HCT116 (cell line): ENCODE results near the gene FAR1. TPM values are rescaled to one million over a fixed set of nuclear protein-coding genes. Genes with fewer than 3 reads are reported as not detected.

Experiments
- ATAC-seq: fragments of 200-7000 bp; cut with Tn5 transposase; 2 replicates; pipeline ENCODE4 v1.9.1; 2020; ENCODE audit warnings: mild to moderate bottlenecking, moderate library complexity
- BruUV-seq: library from RNA; stranded (reverse); fragments of 400-500 nt; replicated peaks from 2 replicates; lab custom pipeline; 2021; lab: Mats Ljungman, UMichigan
- CTCF ChIA-PET: fragments of 300-600 bp; sonication (Branson Sonifier 250); formaldehyde crosslinking; loops from one replicate; lab custom pipeline; 2021; ENCODE audit warnings: antibody characterized with exemption; lab: Charles Lee
- POLR2A ChIA-PET: fragments of 300-600, 350-600 bp; sonication (Branson Sonifier 250); formaldehyde crosslinking; loops from one replicate; lab custom pipeline; 2021; ENCODE audit warnings: antibody characterized with exemption; lab: Charles Lee
- RAD21 ChIA-PET, 2 experiments: fragments of 300-600 bp; sonication (Branson Sonifier 250); formaldehyde crosslinking; loops; one replicate each; lab custom pipeline; 2023; ENCODE audit warnings: low total read pairs in 2 of 2; ENCODE audit not compliant: uncharacterized antibody in 2 of 2, unreplicated experiment in 2 of 2, low non-redundant PET in 1 of 2; lab: Charles Lee
- DNase-seq: peaks from one replicate; pipeline ENCODE4 v3.0.0-alpha.2; 2010; ENCODE audit warnings: low read depth, low spot score
- H2AFZ ChIP-seq: fragments of 200-600 bp; shearing (Covaris generic), sonication (generic); 2 replicates; pipeline ENCODE4 v1.6.1; 2017; ENCODE audit warnings: low read depth, mixed run types, mixed read lengths, antibody characterized with exemption, low read length; ENCODE audit not compliant: poor library complexity, severe bottlenecking
- H3K27ac ChIP-seq: 2 replicates; pipeline ENCODE4 v1.5.1; 2012; ENCODE audit warnings: low read depth, low read length
- H3K27me3 ChIP-seq: fragments of 200-600 bp; sonication (generic); 2 replicates; pipeline ENCODE4 v1.6.1; 2016; ENCODE audit warnings: mixed run types, low read length, mixed read lengths; ENCODE audit not compliant: insufficient read depth
- H3K36me3 ChIP-seq, 2 experiments: fragments of 200-500 bp in 1 of 2; fragments of 200-600 bp in 1 of 2; sonication (Bioruptor generic) in 1 of 2; sonication (generic) in 1 of 2; 2 replicates each; pipeline versions ENCODE4 v1.5.1 to v1.6.1; 2014 to 2016; ENCODE audit warnings: low read length in 2 of 2, inconsistent platforms in 1 of 2, mixed read lengths in 1 of 2, mixed run types in 1 of 2; ENCODE audit not compliant: insufficient read depth in 2 of 2, control insufficient read depth in 1 of 2
- H3K4me1 ChIP-seq, 2 experiments: fragments of 200-600 bp in 1 of 2; sonication (generic) in 1 of 2; 2 replicates each; pipeline versions ENCODE4 v1.5.1 to v1.6.1; 2012 to 2017; ENCODE audit warnings: low read length in 2 of 2, inconsistent platforms in 1 of 2, mild to moderate bottlenecking in 1 of 2, mixed read lengths in 1 of 2, mixed run types in 1 of 2, moderate library complexity in 1 of 2; ENCODE audit not compliant: insufficient read depth in 2 of 2, control insufficient read depth in 1 of 2
- H3K4me2 ChIP-seq: fragments of 200-600 bp; sonication (generic); 2 replicates; pipeline ENCODE4 v1.6.1; 2017; ENCODE audit warnings: mixed run types, low read length, mixed read lengths
- H3K4me3 ChIP-seq, 2 experiments: fragments of 200-600 bp in 1 of 2; sonication (generic) in 1 of 2; replicated peaks in 1 of 2; 2 replicates each; pipeline ENCODE4 v1.5.1; 2011 to 2016; ENCODE audit warnings: low read length in 2 of 2, control low read depth in 1 of 2, low read depth in 1 of 2, mild to moderate bottlenecking in 1 of 2, mixed read lengths in 1 of 2, mixed run types in 1 of 2
- H3K79me2 ChIP-seq: fragments of 200-600 bp; sonication (generic); 2 replicates; pipeline ENCODE4 v1.6.1; 2017; ENCODE audit warnings: mild to moderate bottlenecking, mixed run types, low read length, moderate library complexity, mixed read lengths; ENCODE audit not compliant: insufficient read depth
- H3K9ac ChIP-seq: fragments of 200-600 bp; sonication (generic); 2 replicates; pipeline ENCODE4 v1.6.1; 2016; ENCODE audit warnings: low read length, mixed read lengths
- H3K9me2 ChIP-seq: fragments of 200-600 bp; sonication (generic), shearing (Covaris generic); 2 replicates; pipeline ENCODE4 v1.6.1; 2017; ENCODE audit warnings: mixed run types, mild to moderate bottlenecking, moderate library complexity; ENCODE audit not compliant: insufficient read depth
- H3K9me3 ChIP-seq, 2 experiments: fragments of 200-500 bp in 1 of 2; fragments of 200-600 bp in 1 of 2; sonication (Bioruptor generic) in 1 of 2; sonication (generic) in 1 of 2; 2 replicates each; pipeline ENCODE4 v1.6.1; 2014 to 2017; ENCODE audit warnings: low read length in 2 of 2, mixed read lengths in 2 of 2, inconsistent platforms in 1 of 2, low read depth in 1 of 2, mild to moderate bottlenecking in 1 of 2, mixed run types in 1 of 2, moderate library complexity in 1 of 2; ENCODE audit not compliant: control insufficient read depth in 1 of 2, insufficient read depth in 1 of 2
- H4K20me1 ChIP-seq: fragments of 200-600 bp; sonication (generic), shearing (Covaris generic); 2 replicates; pipeline ENCODE4 v1.6.1; 2017; ENCODE audit warnings: mixed run types, mild to moderate bottlenecking, moderate library complexity; ENCODE audit not compliant: insufficient read depth
- ATF3 ChIP-seq: IDR thresholded peaks from 2 replicates; pipeline ENCODE4 v1.6.1; 2012
- CTCF ChIP-seq, 3 experiments: fragments of 200-600 bp in 1 of 3; sonication (generic) in 1 of 3; IDR thresholded peaks in 2 of 3; conservative IDR thresholded peaks in 1 of 3; 2 replicates each; pipeline ENCODE4 v1.5.1; 2012 to 2017; ENCODE audit warnings: low read depth in 2 of 3, low read length in 2 of 3, antibody characterized with exemption in 1 of 3, borderline replicate concordance in 1 of 3, control low read depth in 1 of 3, mild to moderate bottlenecking in 1 of 3, mixed read lengths in 1 of 3, mixed run types in 1 of 3, moderate library complexity in 1 of 3; ENCODE audit not compliant: insufficient read depth in 1 of 3
- ELF1 ChIP-seq: IDR thresholded peaks from 2 replicates; pipeline ENCODE4 v1.6.1; 2012; ENCODE audit warnings: low read depth, borderline replicate concordance
- EZH2 ChIP-seq: fragments of 200-600 bp; sonication (generic); IDR thresholded peaks from 2 replicates; pipeline ENCODE4 v1.6.1; 2017; ENCODE audit warnings: antibody characterized with exemption, mixed run types
- POLR2A ChIP-seq: IDR thresholded peaks from 2 replicates; pipeline ENCODE4 v1.7.0; 2011; ENCODE audit warnings: borderline replicate concordance; ENCODE audit not compliant: insufficient read depth, insufficient read length; ENCODE audit errors: extremely low read depth
- RAD21 ChIP-seq: IDR thresholded peaks from 2 replicates; pipeline ENCODE4 v1.6.1; 2012; ENCODE audit warnings: low read depth, mild to moderate bottlenecking
- SP1 ChIP-seq: IDR thresholded peaks from 2 replicates; pipeline ENCODE4 v1.6.1; 2012; ENCODE audit warnings: low read depth
- SRF ChIP-seq: IDR thresholded peaks from 2 replicates; pipeline ENCODE4 v1.6.1; 2012; ENCODE audit warnings: low read depth
- TCF7L2 ChIP-seq: IDR thresholded peaks from 2 replicates; pipeline ENCODE4 v1.7.0; 2011; ENCODE audit warnings: borderline replicate concordance, inconsistent platforms; ENCODE audit not compliant: insufficient read depth, insufficient read length; ENCODE audit errors: extremely low read depth
- ZBTB33 ChIP-seq: IDR thresholded peaks from 2 replicates; pipeline ENCODE4 v1.6.1; 2011; ENCODE audit warnings: mild to moderate bottlenecking, low read length, moderate library complexity; ENCODE audit not compliant: insufficient replicate concordance; ENCODE audit errors: extremely low read depth
- ZFX ChIP-seq: fragments of 450-650 bp; IDR thresholded peaks from 2 replicates; pipeline ENCODE4 v1.6.1; 2017
- ZNF274 ChIP-seq: fragments of 200-500 bp; sonication (Bioruptor generic); IDR thresholded peaks from 2 replicates; pipeline ENCODE4 v1.6.1; 2014; ENCODE audit warnings: mild to moderate bottlenecking, low read depth, low read length, inconsistent platforms
- intact Hi-C: fragments of 100-400 bp; cut with micrococcal nuclease; formaldehyde crosslinking; loops from 2 replicates; pipeline ENCODE4 v1.10.0; 2022
- total RNA-seq: library from RNA; stranded (reverse); gene quantifications from one replicate; pipeline ENCODE4 v1.2.1, GENCODE V29; 2021; ENCODE audit not compliant: unreplicated experiment

The FAR1 gene
- total RNA-seq, 1 experiment from 2014 or later = 74.3 TPM

GRCh38 chr11:13765886-13766285 is 97.4 kb downstream of the FAR1 start:
- H3K4me1 ChIP-seq = peaks cover 0 to 3% of the 10 kb centered on the region in 2 experiments; a peak in 2 of 4 replicates
- BruUV-seq = no TSS peak

More at GRCh38 chr11:13765886-13766285, 97.4 kb downstream of the FAR1 start:
- Histone ChIP-seq H2AFZ (no peak overlapping the region), H3K9ac (no peak overlapping the region), H3K4me3 (no peak overlapping the region), H3K9me2 (no peaks in the 10 kb centered on the region), H4K20me1 (no peaks in the 10 kb centered on the region), H3K27ac (no peak overlapping the region), H3K27me3 (no peaks in the 10 kb centered on the region), H3K79me2 (no peaks in the 10 kb centered on the region), H3K9me3 (no peaks in the 10 kb centered on the region), H3K36me3 (no peaks in the 10 kb centered on the region), H3K4me2 (no peak overlapping the region)
- ChIA-PET POLR2A (no interaction called here), RAD21 (no interaction called here), CTCF (no interaction called here)
- ATAC-seq = no peak
- DNase-seq = no peak
- TF ChIP-seq RAD21 (no peak), ATF3 (no peak), CTCF (IDR thresholded peaks at IDR 0.05 in 2 of 3, conservative IDR thresholded peaks at IDR 0.05 in 1 of 3; ENCODE audit: borderline replicate concordance in 1 of 3, insufficient read depth in 1 of 3, low read depth in 2 of 3, low read length in 2 of 3) (no peak), ELF1 (no peak), ZBTB33 (no peak), EZH2 (no peak), SRF (no peak), SP1 (no peak), ZFX (no peak), POLR2A (no peak), ZNF274 (no peak), TCF7L2 (no peak)
- intact Hi-C loops = no loop called here
